ENCODE results near the gene APBA2.

GRCh38 chr15:28967066-28967465 lies 81.3 kb downstream of the APBA2 start:
- no peak for TF ChIP-seq CTCF (IDR thresholded peaks at IDR 0.05 in 2 of 3, conservative IDR thresholded peaks at IDR 0.05 in 1 of 3; ENCODE audit: control insufficient read depth in 2 of 3, extremely low read depth in 1 of 3, insufficient read depth in 1 of 3, low read depth in 3 of 3, low read length in 3 of 3)
- TF ChIP-seq RELA (IDR thresholded peaks at IDR 0.05; ENCODE audit: borderline replicate concordance, partially characterized antibody) = no peak
- TF ChIP-seq WRNIP1 (IDR thresholded peaks at IDR 0.05; ENCODE audit: borderline replicate concordance, low read depth, low read length) = no peak
- TF ChIP-seq MAX (IDR thresholded peaks at IDR 0.05; ENCODE audit: low read depth, low read length) = no peak
- TF ChIP-seq EZH2 (IDR thresholded peaks at IDR 0.05; ENCODE audit: borderline replicate concordance, control insufficient read depth, low read depth, low read length) = no peak
